ENCODE data around the gene APLP2. TPM values are rescaled to one million over a fixed set of nuclear protein-coding genes. Genes with fewer than 3 reads are reported as not detected.
A peak's percentile ranks its signal among the peaks of the same experiment; 100 is the strongest.

The APLP2 gene
- total and polyA plus RNA-seq, 2 of the 13 experiments (the other 11 are each of a cell fraction or from before 2014, with no cell fraction given), result 315 to 594 TPM

GRCh38 chr11:130124096-130124495 is 54.4 kb downstream of the APLP2 start (continued):
- TF ChIP-seq, protein P1, sequence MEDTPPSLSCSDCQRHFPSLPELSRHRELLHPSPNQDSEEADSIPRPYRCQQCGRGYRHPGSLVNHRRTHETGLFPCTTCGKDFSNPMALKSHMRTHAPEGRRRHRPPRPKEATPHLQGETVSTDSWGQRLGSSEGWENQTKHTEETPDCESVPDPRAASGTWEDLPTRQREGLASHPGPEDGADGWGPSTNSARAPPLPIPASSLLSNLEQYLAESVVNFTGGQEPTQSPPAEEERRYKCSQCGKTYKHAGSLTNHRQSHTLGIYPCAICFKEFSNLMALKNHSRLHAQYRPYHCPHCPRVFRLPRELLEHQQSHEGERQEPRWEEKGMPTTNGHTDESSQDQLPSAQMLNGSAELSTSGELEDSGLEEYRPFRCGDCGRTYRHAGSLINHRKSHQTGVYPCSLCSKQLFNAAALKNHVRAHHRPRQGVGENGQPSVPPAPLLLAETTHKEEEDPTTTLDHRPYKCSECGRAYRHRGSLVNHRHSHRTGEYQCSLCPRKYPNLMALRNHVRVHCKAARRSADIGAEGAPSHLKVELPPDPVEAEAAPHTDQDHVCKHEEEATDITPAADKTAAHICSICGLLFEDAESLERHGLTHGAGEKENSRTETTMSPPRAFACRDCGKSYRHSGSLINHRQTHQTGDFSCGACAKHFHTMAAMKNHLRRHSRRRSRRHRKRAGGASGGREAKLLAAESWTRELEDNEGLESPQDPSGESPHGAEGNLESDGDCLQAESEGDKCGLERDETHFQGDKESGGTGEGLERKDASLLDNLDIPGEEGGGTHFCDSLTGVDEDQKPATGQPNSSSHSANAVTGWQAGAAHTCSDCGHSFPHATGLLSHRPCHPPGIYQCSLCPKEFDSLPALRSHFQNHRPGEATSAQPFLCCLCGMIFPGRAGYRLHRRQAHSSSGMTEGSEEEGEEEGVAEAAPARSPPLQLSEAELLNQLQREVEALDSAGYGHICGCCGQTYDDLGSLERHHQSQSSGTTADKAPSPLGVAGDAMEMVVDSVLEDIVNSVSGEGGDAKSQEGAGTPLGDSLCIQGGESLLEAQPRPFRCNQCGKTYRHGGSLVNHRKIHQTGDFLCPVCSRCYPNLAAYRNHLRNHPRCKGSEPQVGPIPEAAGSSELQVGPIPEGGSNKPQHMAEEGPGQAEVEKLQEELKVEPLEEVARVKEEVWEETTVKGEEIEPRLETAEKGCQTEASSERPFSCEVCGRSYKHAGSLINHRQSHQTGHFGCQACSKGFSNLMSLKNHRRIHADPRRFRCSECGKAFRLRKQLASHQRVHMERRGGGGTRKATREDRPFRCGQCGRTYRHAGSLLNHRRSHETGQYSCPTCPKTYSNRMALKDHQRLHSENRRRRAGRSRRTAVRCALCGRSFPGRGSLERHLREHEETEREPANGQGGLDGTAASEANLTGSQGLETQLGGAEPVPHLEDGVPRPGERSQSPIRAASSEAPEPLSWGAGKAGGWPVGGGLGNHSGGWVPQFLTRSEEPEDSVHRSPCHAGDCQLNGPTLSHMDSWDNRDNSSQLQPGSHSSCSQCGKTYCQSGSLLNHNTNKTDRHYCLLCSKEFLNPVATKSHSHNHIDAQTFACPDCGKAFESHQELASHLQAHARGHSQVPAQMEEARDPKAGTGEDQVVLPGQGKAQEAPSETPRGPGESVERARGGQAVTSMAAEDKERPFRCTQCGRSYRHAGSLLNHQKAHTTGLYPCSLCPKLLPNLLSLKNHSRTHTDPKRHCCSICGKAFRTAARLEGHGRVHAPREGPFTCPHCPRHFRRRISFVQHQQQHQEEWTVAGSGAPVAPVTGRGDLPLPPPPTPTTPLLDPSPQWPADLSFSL (CRISPR knock-in tag; IDR thresholded peaks at IDR 0.05), result no peak
- TF ChIP-seq ZNF264 (CRISPR knock-in tag; IDR thresholded peaks at IDR 0.05) (no peak), FOXO1 (CRISPR knock-in tag; IDR thresholded peaks at IDR 0.05) (peak; percentile 44; the same call in 1 of the 2 replicates), ZNF207 (IDR thresholded peaks at IDR 0.05; ENCODE audit: borderline replicate concordance) (no peak), ZNF790 (CRISPR knock-in tag; IDR thresholded peaks at IDR 0.05; ENCODE audit: borderline replicate concordance) (no peak), DPF2 (CRISPR knock-in tag; IDR thresholded peaks at IDR 0.05; ENCODE audit: borderline replicate concordance, low read depth) (peak; percentile 78), ZNF20 (CRISPR knock-in tag; IDR thresholded peaks at IDR 0.05) (no peak), PRMT3 (CRISPR knock-in tag; IDR thresholded peaks at IDR 0.05; ENCODE audit: borderline replicate concordance, low read depth) (no peak), ZNF776 (CRISPR knock-in tag; IDR thresholded peaks at IDR 0.05) (no peak), SMYD3 (CRISPR knock-in tag; IDR thresholded peaks at IDR 0.05) (no peak), JARID2 (CRISPR knock-in tag; IDR thresholded peaks at IDR 0.05; ENCODE audit: insufficient replicate concordance) (no peak), PAWR (CRISPR knock-in tag; IDR thresholded peaks at IDR 0.05; ENCODE audit: borderline replicate concordance) (no peak)
- TF ChIP-seq, protein P2, sequence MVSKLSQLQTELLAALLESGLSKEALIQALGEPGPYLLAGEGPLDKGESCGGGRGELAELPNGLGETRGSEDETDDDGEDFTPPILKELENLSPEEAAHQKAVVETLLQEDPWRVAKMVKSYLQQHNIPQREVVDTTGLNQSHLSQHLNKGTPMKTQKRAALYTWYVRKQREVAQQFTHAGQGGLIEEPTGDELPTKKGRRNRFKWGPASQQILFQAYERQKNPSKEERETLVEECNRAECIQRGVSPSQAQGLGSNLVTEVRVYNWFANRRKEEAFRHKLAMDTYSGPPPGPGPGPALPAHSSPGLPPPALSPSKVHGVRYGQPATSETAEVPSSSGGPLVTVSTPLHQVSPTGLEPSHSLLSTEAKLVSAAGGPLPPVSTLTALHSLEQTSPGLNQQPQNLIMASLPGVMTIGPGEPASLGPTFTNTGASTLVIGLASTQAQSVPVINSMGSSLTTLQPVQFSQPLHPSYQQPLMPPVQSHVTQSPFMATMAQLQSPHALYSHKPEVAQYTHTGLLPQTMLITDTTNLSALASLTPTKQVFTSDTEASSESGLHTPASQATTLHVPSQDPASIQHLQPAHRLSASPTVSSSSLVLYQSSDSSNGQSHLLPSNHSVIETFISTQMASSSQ (IDR thresholded peaks at IDR 0.05; ENCODE audit: low read depth), result no peak
- TF ChIP-seq, protein P2 (CRISPR knock-in tag; IDR thresholded peaks at IDR 0.05; ENCODE audit: borderline replicate concordance), result peak; percentile 44; the same call in 1 of the 2 replicates
- TF ChIP-seq, protein P3, sequence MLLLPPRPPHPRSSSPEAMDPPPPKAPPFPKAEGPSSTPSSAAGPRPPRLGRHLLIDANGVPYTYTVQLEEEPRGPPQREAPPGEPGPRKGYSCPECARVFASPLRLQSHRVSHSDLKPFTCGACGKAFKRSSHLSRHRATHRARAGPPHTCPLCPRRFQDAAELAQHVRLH (CRISPR knock-in tag; IDR thresholded peaks at IDR 0.05; ENCODE audit: borderline replicate concordance, low read depth), result no peak; the same call in 1 of the 2 replicates
- TF ChIP-seq, protein P4, sequence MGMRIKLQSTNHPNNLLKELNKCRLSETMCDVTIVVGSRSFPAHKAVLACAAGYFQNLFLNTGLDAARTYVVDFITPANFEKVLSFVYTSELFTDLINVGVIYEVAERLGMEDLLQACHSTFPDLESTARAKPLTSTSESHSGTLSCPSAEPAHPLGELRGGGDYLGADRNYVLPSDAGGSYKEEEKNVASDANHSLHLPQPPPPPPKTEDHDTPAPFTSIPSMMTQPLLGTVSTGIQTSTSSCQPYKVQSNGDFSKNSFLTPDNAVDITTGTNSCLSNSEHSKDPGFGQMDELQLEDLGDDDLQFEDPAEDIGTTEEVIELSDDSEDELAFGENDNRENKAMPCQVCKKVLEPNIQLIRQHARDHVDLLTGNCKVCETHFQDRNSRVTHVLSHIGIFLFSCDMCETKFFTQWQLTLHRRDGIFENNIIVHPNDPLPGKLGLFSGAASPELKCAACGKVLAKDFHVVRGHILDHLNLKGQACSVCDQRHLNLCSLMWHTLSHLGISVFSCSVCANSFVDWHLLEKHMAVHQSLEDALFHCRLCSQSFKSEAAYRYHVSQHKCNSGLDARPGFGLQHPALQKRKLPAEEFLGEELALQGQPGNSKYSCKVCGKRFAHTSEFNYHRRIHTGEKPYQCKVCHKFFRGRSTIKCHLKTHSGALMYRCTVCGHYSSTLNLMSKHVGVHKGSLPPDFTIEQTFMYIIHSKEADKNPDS (CRISPR knock-in tag; IDR thresholded peaks at IDR 0.05), result no peak

All from HepG2 (cell line).